ENCODE measurements around the gene IL12RB1. TPM values are rescaled to one million over a fixed set of nuclear protein-coding genes. Genes with fewer than 3 reads are reported as not detected.

The IL12RB1 gene
- total and polyA plus RNA-seq, 2 of the 13 experiments (the other 11 are each of a cell fraction or from before 2014, with no cell fraction given) = 0.03 to 0.04 TPM

GRCh38 chr19:18117692-18118378, 31.1 kb upstream of the IL12RB1 start (continued):
- TF ChIP-seq RNF219 (CRISPR knock-in tag; IDR thresholded peaks at IDR 0.05) (no peak), ZNF598 (CRISPR knock-in tag; IDR thresholded peaks at IDR 0.05; ENCODE audit: borderline replicate concordance) (no peak), ZSCAN20 (CRISPR knock-in tag; IDR thresholded peaks at IDR 0.05; ENCODE audit: borderline replicate concordance) (no peak), ZMYM2 (CRISPR knock-in tag; IDR thresholded peaks at IDR 0.05) (no peak), ZBTB7B (CRISPR knock-in tag; IDR thresholded peaks at IDR 0.05) (peak; percentile 70), KDM4B (CRISPR knock-in tag; IDR thresholded peaks at IDR 0.05) (no peak), RXRA (CRISPR knock-in tag; IDR thresholded peaks at IDR 0.05) (no peak), YEATS4 (CRISPR knock-in tag; IDR thresholded peaks at IDR 0.05; ENCODE audit: borderline replicate concordance) (peak; percentile 48; the same call in 1 of the 2 replicates), GABPB1 (CRISPR knock-in tag; IDR thresholded peaks at IDR 0.05) (peak; percentile 44; the same call in 1 of the 2 replicates), ZNF496 (CRISPR knock-in tag; IDR thresholded peaks at IDR 0.05; ENCODE audit: insufficient replicate concordance) (no peak), ZC3H4 (CRISPR knock-in tag; IDR thresholded peaks at IDR 0.05; ENCODE audit: borderline replicate concordance) (no peak), ZNF788 (CRISPR knock-in tag; IDR thresholded peaks at IDR 0.05; ENCODE audit: borderline replicate concordance) (no peak), MTF2 (CRISPR knock-in tag; IDR thresholded peaks at IDR 0.05; ENCODE audit: borderline replicate concordance) (no peak), ZNF263 (CRISPR knock-in tag; IDR thresholded peaks at IDR 0.05) (no peak), ZNF260 (CRISPR knock-in tag; IDR thresholded peaks at IDR 0.05; ENCODE audit: borderline replicate concordance, low read depth) (no peak), GFI1 (CRISPR knock-in tag; IDR thresholded peaks at IDR 0.05; ENCODE audit: borderline replicate concordance) (no peak), TAF15 (IDR thresholded peaks at IDR 0.05; ENCODE audit: low read depth, low read length, poor library complexity, severe bottlenecking) (no peak), NR2F6 (IDR thresholded peaks at IDR 0.05) (no peak), NR2F6 (CRISPR knock-in tag; IDR thresholded peaks at IDR 0.05) (no peak), ZNF253 (CRISPR knock-in tag; IDR thresholded peaks at IDR 0.05; ENCODE audit: borderline replicate concordance) (no peak), ZNF292 (CRISPR knock-in tag; IDR thresholded peaks at IDR 0.05; ENCODE audit: borderline replicate concordance, low read depth) (no peak), EEA1 (CRISPR knock-in tag; IDR thresholded peaks at IDR 0.05; ENCODE audit: borderline replicate concordance) (no peak), HOXA3 (CRISPR knock-in tag; IDR thresholded peaks at IDR 0.05) (peak; percentile 41; the same call in 1 of the 2 replicates), ARNTL (CRISPR knock-in tag; IDR thresholded peaks at IDR 0.05) (no peak)
- TF ChIP-seq, protein P1, sequence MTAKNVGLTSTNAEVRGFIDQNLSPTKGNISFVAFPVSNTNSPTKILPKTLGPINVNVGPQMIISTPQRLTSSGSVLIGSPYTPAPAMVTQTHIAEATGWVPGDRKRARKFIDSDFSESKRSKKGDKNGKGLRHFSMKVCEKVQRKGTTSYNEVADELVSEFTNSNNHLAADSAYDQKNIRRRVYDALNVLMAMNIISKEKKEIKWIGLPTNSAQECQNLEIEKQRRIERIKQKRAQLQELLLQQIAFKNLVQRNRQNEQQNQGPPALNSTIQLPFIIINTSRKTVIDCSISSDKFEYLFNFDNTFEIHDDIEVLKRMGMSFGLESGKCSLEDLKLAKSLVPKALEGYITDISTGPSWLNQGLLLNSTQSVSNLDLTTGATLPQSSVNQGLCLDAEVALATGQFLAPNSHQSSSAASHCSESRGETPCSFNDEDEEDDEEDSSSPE (CRISPR knock-in tag; IDR thresholded peaks at IDR 0.05) = 0 out of 2 replicates have a peak, but pooled peaks have one; percentile 45
- TF ChIP-seq, protein P2, sequence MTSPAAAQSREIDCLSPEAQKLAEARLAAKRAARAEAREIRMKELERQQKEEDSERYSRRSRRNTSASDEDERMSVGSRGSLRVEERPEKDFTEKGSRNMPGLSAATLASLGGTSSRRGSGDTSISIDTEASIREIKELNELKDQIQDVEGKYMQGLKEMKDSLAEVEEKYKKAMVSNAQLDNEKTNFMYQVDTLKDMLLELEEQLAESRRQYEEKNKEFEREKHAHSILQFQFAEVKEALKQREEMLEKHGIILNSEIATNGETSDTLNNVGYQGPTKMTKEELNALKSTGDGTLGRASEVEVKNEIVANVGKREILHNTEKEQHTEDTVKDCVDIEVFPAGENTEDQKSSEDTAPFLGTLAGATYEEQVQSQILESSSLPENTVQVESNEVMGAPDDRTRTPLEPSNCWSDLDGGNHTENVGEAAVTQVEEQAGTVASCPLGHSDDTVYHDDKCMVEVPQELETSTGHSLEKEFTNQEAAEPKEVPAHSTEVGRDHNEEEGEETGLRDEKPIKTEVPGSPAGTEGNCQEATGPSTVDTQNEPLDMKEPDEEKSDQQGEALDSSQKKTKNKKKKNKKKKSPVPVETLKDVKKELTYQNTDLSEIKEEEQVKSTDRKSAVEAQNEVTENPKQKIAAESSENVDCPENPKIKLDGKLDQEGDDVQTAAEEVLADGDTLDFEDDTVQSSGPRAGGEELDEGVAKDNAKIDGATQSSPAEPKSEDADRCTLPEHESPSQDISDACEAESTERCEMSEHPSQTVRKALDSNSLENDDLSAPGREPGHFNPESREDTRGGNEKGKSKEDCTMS (CRISPR knock-in tag; conservative IDR thresholded peaks at IDR 0.05) = no peak
